ENCODE results near the gene NOL8.

NOL8 gene

GRCh38 chr9:92324431-92324830 lies 719 bp downstream of the NOL8 start:
- ChIA-PET CTCF (no interaction called here), POLR2A (interaction anchor here (0.9 to 2.3 kb wide), 5 partner anchors 10 to 115 kb away, joined by 3 to 8 read pairs (median 4); no protein-coding TSS in a partner anchor)
- no peak for TF ChIP-seq CTBP1 (IDR thresholded peaks at IDR 0.05; ENCODE audit: borderline replicate concordance)
- TF ChIP-seq SUZ12 (IDR thresholded peaks at IDR 0.05): no peak
- TF ChIP-seq ELF4 (IDR thresholded peaks at IDR 0.05): no peak
- TF ChIP-seq NFRKB (IDR thresholded peaks at IDR 0.05): no peak
- no peak for TF ChIP-seq FOXM1 (IDR thresholded peaks at IDR 0.05; ENCODE audit: borderline replicate concordance)
- TF ChIP-seq L3MBTL2 (conservative IDR thresholded peaks at IDR 0.05): no peak
- no peak for TF ChIP-seq BHLHE40 (IDR thresholded peaks at IDR 0.05; ENCODE audit: borderline replicate concordance)
- no peak for DNase-seq (ENCODE audit: extremely low spot score)

GRCh38 chr9:92315456-92315855 lies 9.7 kb downstream of the NOL8 start:
- DNase-seq (ENCODE audit: extremely low spot score): no peak
- TF ChIP-seq NFRKB (IDR thresholded peaks at IDR 0.05): no peak
- TF ChIP-seq FOXA1 (IDR thresholded peaks at IDR 0.05): no peak
- no peak for TF ChIP-seq SP1 (IDR thresholded peaks at IDR 0.05)
- TF ChIP-seq SUZ12 (IDR thresholded peaks at IDR 0.05): no peak
- TF ChIP-seq ARNT (IDR thresholded peaks at IDR 0.05): no peak
- no peak for TF ChIP-seq FOXK2 (IDR thresholded peaks at IDR 0.05)
- ChIA-PET CTCF (no interaction called here), POLR2A (no interaction called here)

- TF ChIP-seq FOXK2 (IDR thresholded peaks at IDR 0.05): no peak
- TF ChIP-seq ARNT (IDR thresholded peaks at IDR 0.05): no peak
- no peak for TF ChIP-seq PKNOX1 (IDR thresholded peaks at IDR 0.05)
- TF ChIP-seq FOXM1 (IDR thresholded peaks at IDR 0.05; ENCODE audit: borderline replicate concordance): no peak
- TF ChIP-seq LEF1 (IDR thresholded peaks at IDR 0.05; ENCODE audit: borderline replicate concordance): no peak
- no peak for TF ChIP-seq SUZ12 (IDR thresholded peaks at IDR 0.05)
- no peak for TF ChIP-seq ZNF384 (IDR thresholded peaks at IDR 0.05)
- no peak for TF ChIP-seq SP1 (IDR thresholded peaks at IDR 0.05)
- no peak for TF ChIP-seq BHLHE40 (IDR thresholded peaks at IDR 0.05; ENCODE audit: borderline replicate concordance)
- TF ChIP-seq CTBP1 (IDR thresholded peaks at IDR 0.05; ENCODE audit: borderline replicate concordance): no peak
- no peak for TF ChIP-seq ELF4 (IDR thresholded peaks at IDR 0.05)
- TF ChIP-seq L3MBTL2 (conservative IDR thresholded peaks at IDR 0.05): no peak
- TF ChIP-seq HDGF (IDR thresholded peaks at IDR 0.05; ENCODE audit: borderline replicate concordance): no peak
- no peak for TF ChIP-seq TARDBP (IDR thresholded peaks at IDR 0.05)
- no peak for TF ChIP-seq NFRKB (IDR thresholded peaks at IDR 0.05)
- TF ChIP-seq FOXA1 (IDR thresholded peaks at IDR 0.05): no peak
- no peak for DNase-seq (ENCODE audit: extremely low spot score)
- POLR2A ChIA-PET: interaction anchor here (1.4 kb wide), 1 partner anchor 11 kb away, joined by 8 read pairs; the partner anchor contains the start of gene NOL8
- CTCF ChIA-PET: no interaction called here
These were observed 11.5 kb downstream of the NOL8 start for GRCh38 chr9:92313624-92314012.

GRCh38 chr9:92312887-92313623 lies 12.1 kb downstream of the NOL8 start:
- ChIA-PET CTCF (no interaction called here), POLR2A (interaction anchor here (1.4 kb wide), 1 partner anchor 12 kb away, joined by 8 read pairs; the partner anchor contains the start of gene NOL8)
- DNase-seq (ENCODE audit: extremely low spot score): no peak
- TF ChIP-seq ZNF384 (IDR thresholded peaks at IDR 0.05): no peak
- no peak for TF ChIP-seq ELF4 (IDR thresholded peaks at IDR 0.05)
- no peak for TF ChIP-seq PKNOX1 (IDR thresholded peaks at IDR 0.05)
- TF ChIP-seq NFRKB (IDR thresholded peaks at IDR 0.05): no peak
- no peak for TF ChIP-seq BHLHE40 (IDR thresholded peaks at IDR 0.05; ENCODE audit: borderline replicate concordance)
- TF ChIP-seq LEF1 (IDR thresholded peaks at IDR 0.05; ENCODE audit: borderline replicate concordance): no peak
- TF ChIP-seq TARDBP (IDR thresholded peaks at IDR 0.05): no peak
- TF ChIP-seq FOXM1 (IDR thresholded peaks at IDR 0.05; ENCODE audit: borderline replicate concordance): no peak
- no peak for TF ChIP-seq FOXK2 (IDR thresholded peaks at IDR 0.05)
- TF ChIP-seq L3MBTL2 (conservative IDR thresholded peaks at IDR 0.05): no peak
- TF ChIP-seq FOXA1 (IDR thresholded peaks at IDR 0.05): no peak
- no peak for TF ChIP-seq HDGF (IDR thresholded peaks at IDR 0.05; ENCODE audit: borderline replicate concordance)

GRCh38 chr9:92310562-92310961 lies 14.6 kb downstream of the NOL8 start:
- ChIA-PET POLR2A (no interaction called here), CTCF (no interaction called here)
- no peak for TF ChIP-seq L3MBTL2 (conservative IDR thresholded peaks at IDR 0.05)
- TF ChIP-seq FOXM1 (IDR thresholded peaks at IDR 0.05; ENCODE audit: borderline replicate concordance): no peak
- no peak for TF ChIP-seq FOXK2 (IDR thresholded peaks at IDR 0.05)
- TF ChIP-seq BHLHE40 (IDR thresholded peaks at IDR 0.05; ENCODE audit: borderline replicate concordance): no peak
- TF ChIP-seq FOXA1 (IDR thresholded peaks at IDR 0.05): no peak
- no peak for TF ChIP-seq ELF4 (IDR thresholded peaks at IDR 0.05)
- no peak for TF ChIP-seq LEF1 (IDR thresholded peaks at IDR 0.05; ENCODE audit: borderline replicate concordance)
- TF ChIP-seq NFRKB (IDR thresholded peaks at IDR 0.05): no peak
- TF ChIP-seq PKNOX1 (IDR thresholded peaks at IDR 0.05): no peak
- TF ChIP-seq SP1 (IDR thresholded peaks at IDR 0.05): no peak
- TF ChIP-seq ZNF384 (IDR thresholded peaks at IDR 0.05): no peak
- no peak for TF ChIP-seq ARNT (IDR thresholded peaks at IDR 0.05)
- TF ChIP-seq HDGF (IDR thresholded peaks at IDR 0.05; ENCODE audit: borderline replicate concordance): no peak
- DNase-seq (ENCODE audit: extremely low spot score): no peak

GRCh38 chr9:92308893-92309292 lies 16.3 kb downstream of the NOL8 start:
- POLR2A ChIA-PET: no interaction called here
- no peak for TF ChIP-seq ELF4 (IDR thresholded peaks at IDR 0.05)
- TF ChIP-seq HDGF (IDR thresholded peaks at IDR 0.05; ENCODE audit: borderline replicate concordance): no peak
- TF ChIP-seq ZNF384 (IDR thresholded peaks at IDR 0.05): no peak
- no peak for TF ChIP-seq L3MBTL2 (conservative IDR thresholded peaks at IDR 0.05)
- TF ChIP-seq SP1 (IDR thresholded peaks at IDR 0.05): no peak
- no peak for TF ChIP-seq CTBP1 (IDR thresholded peaks at IDR 0.05; ENCODE audit: borderline replicate concordance)
- TF ChIP-seq TARDBP (IDR thresholded peaks at IDR 0.05): no peak
- TF ChIP-seq NFRKB (IDR thresholded peaks at IDR 0.05): no peak
- no peak for TF ChIP-seq PKNOX1 (IDR thresholded peaks at IDR 0.05)
- CTCF ChIA-PET: interaction anchor here (0.9 kb wide), 1 partner anchor 8 kb away, joined by 3 read pairs; no protein-coding TSS in a partner anchor
- DNase-seq (ENCODE audit: extremely low spot score): no peak
